Brain microvascular endothelial cell (primary cell): Measurements from ENCODE around the gene TBPL2.
A peak's percentile ranks its signal among the peaks of the same experiment; 100 is the strongest.

Source experiments
- DNase-seq: peaks from one replicate; pipeline ENCODE4 v3.0.0-alpha.2; 2020
- H3K27ac ChIP-seq: fragments of 250-450 bp; sonication (Bioruptor Pico); 2 replicates; pipeline ENCODE4 v1.5.1; 2020; ENCODE audit warnings: mild to moderate bottlenecking, moderate library complexity
- H3K27me3 ChIP-seq: fragments of 250-450 bp; sonication (Bioruptor Pico); replicated peaks from 2 replicates; pipeline ENCODE4 v1.5.1; 2020; ENCODE audit warnings: mild to moderate bottlenecking
- H3K36me3 ChIP-seq: fragments of 250-450 bp; sonication (Bioruptor Pico); replicated peaks from 2 replicates; pipeline ENCODE4 v1.5.1; 2020; ENCODE audit warnings: mild to moderate bottlenecking
- H3K4me3 ChIP-seq: 2 replicates; pipeline ENCODE4 v1.5.1; 2011; ENCODE audit warnings: low read depth, mild to moderate bottlenecking, control low read depth, low read length, moderate library complexity
- CTCF ChIP-seq: IDR thresholded peaks from 2 replicates; pipeline ENCODE4 v1.5.1; 2011; ENCODE audit warnings: low read depth, mild to moderate bottlenecking, moderate library complexity, low read length, control low read depth, inconsistent platforms; ENCODE audit errors: missing control alignments
- in situ Hi-C: cut with HindIII; loops from 2 replicates; pipeline ENCODE4 v1.10.0; 2017; ENCODE audit warnings: low sequenced_read_pairs, low pct_ligation_motif_present

The TBPL2 gene

GRCh38 chr14:55399183-55399582 lies 41.2 kb downstream of the TBPL2 start:
- H3K27ac ChIP-seq, result peak overlapping the region; percentile 44
- TF ChIP-seq CTCF, result no peak
- H3K36me3 ChIP-seq, result no peaks in the 10 kb centered on the region
- H3K4me3 ChIP-seq, result no peak overlapping the region
- no peak for DNase-seq
- in situ Hi-C loops, result no loop called here
- no peaks in the 10 kb centered on the region for H3K27me3 ChIP-seq

GRCh38 chr14:55398679-55399078 lies 41.7 kb downstream of the TBPL2 start:
- peak; percentile 93 for DNase-seq
- Histone ChIP-seq H3K36me3 (no peaks in the 10 kb centered on the region), H3K27me3 (no peaks in the 10 kb centered on the region), H3K27ac (peak overlapping the region; percentile 44), H3K4me3 (no peak overlapping the region)
- in situ Hi-C loops, result no loop called here
- TF ChIP-seq CTCF, result no peak

GRCh38 chr14:55389330-55389729 lies 51.1 kb downstream of the TBPL2 start:
- H3K36me3 ChIP-seq, result no peaks in the 10 kb centered on the region
- no peak for TF ChIP-seq CTCF
- peak overlapping the region; percentile 36 for H3K27ac ChIP-seq
- H3K4me3 ChIP-seq, result no peak overlapping the region
- no peaks in the 10 kb centered on the region for H3K27me3 ChIP-seq
- peak; percentile 54 for DNase-seq
- in situ Hi-C loops, result no loop called here

GRCh38 chr14:55388160-55388559 lies 52.3 kb downstream of the TBPL2 start:
- no peak for TF ChIP-seq CTCF
- DNase-seq, result peak; percentile 48
- Histone ChIP-seq H3K27ac (no peak overlapping the region), H3K4me3 (no peak overlapping the region), H3K36me3 (no peaks in the 10 kb centered on the region), H3K27me3 (no peaks in the 10 kb centered on the region)
- in situ Hi-C loops, result no loop called here

GRCh38 chr14:55387121-55387520 lies 53.3 kb downstream of the TBPL2 start:
- DNase-seq, result no peak
- in situ Hi-C loops, result no loop called here
- H3K4me3 ChIP-seq, result no peak overlapping the region
- H3K27me3 ChIP-seq, result no peaks in the 10 kb centered on the region
- TF ChIP-seq CTCF, result no peak
- H3K27ac ChIP-seq, result no peak overlapping the region
- no peaks in the 10 kb centered on the region for H3K36me3 ChIP-seq

- in situ Hi-C loops, result no loop called here
- no peak for DNase-seq
- H3K27ac ChIP-seq, result no peak overlapping the region
- H3K4me3 ChIP-seq, result no peak overlapping the region
- H3K36me3 ChIP-seq, result peaks cover 2% of the 10 kb centered on the region
- TF ChIP-seq CTCF, result no peak
- H3K27me3 ChIP-seq, result no peaks in the 10 kb centered on the region
Observed at GRCh38 chr14:55386037-55386808, 54.2 kb downstream of the TBPL2 start.
